T-cell (primary cell): ENCODE data around the gene LGR6. TPM values are rescaled to one million over a fixed set of nuclear protein-coding genes. Genes with fewer than 3 reads are reported as not detected.
"Not testable (repeated sequence)": the region's sequence is repeated elsewhere in the genome, so short reads cannot be mapped to it uniquely, and the experiment has no call there.

ENCODE experiments used
- ATAC-seq, 4 experiments: fragments of 200-7000 bp in 3 of 4; fragments of 150-1000 bp in 1 of 4; cut with Tn5 transposase; replicated peaks in 1 of 4; 1 replicate in 3 of 4; 2 replicates in 1 of 4; pipeline ENCODE4 v1.10.0; 2021; ENCODE audit warnings: moderate library complexity in 3 of 4, mild to moderate bottlenecking in 2 of 4, moderate number of reproducible peaks in 1 of 4
- CTCF ChIA-PET, 2 donors: fragments of 300-600 bp; sonication (Branson Sonifier 250); formaldehyde crosslinking; loops; one replicate each; lab custom pipeline; 2022; ENCODE audit warnings: antibody characterized with exemption in 2 of 2; lab: Charles Lee
- POLR2A ChIA-PET, 2 donors: fragments of 300-600 bp; sonication (Branson Sonifier 250); formaldehyde crosslinking; loops; one replicate each; lab custom pipeline; 2022; ENCODE audit warnings: antibody characterized with exemption in 2 of 2; lab: Charles Lee
- DNase-seq, 35 experiments: peaks; one replicate each; pipeline versions ENCODE4 v3.0.0 to v3.0.0-alpha.2; 2013 to 2023
- H3K27ac ChIP-seq: one replicate; pipeline ENCODE4 v1.5.1; 2013; ENCODE audit warnings: low read length
- H3K27me3 ChIP-seq, 2 experiments: replicated peaks in 1 of 2; 1 replicate in 1 of 2; 2 replicates in 1 of 2; pipeline versions ENCODE4 v1.6.1 to v1.7.0; 2013; ENCODE audit warnings: low read length in 1 of 2, mixed read lengths in 1 of 2; ENCODE audit not compliant: control insufficient read depth in 2 of 2, insufficient read depth in 2 of 2; ENCODE audit errors: extremely low read depth in 1 of 2
- H3K36me3 ChIP-seq, 2 donors: 1 replicate in 1 of 2; 2 replicates in 1 of 2; pipeline versions ENCODE4 v1.6.1 to v1.7.0; 2013; ENCODE audit warnings: low read length in 1 of 2; ENCODE audit not compliant: control insufficient read depth in 2 of 2, insufficient read depth in 1 of 2; ENCODE audit errors: extremely low read depth in 1 of 2
- H3K4me1 ChIP-seq, 2 experiments: 1 replicate in 1 of 2; 2 replicates in 1 of 2; pipeline versions ENCODE4 v1.6.1 to v1.7.0; 2013; ENCODE audit warnings: low read length in 2 of 2, mixed read lengths in 1 of 2; ENCODE audit not compliant: insufficient read depth in 2 of 2, control insufficient read depth in 1 of 2; ENCODE audit errors: extremely low read depth in 1 of 2
- H3K4me3 ChIP-seq, 2 donors: 1 replicate in 1 of 2; 2 replicates in 1 of 2; pipeline versions ENCODE4 v1.5.1 to v1.7.0; 2013; ENCODE audit warnings: mild to moderate bottlenecking in 2 of 2, low read length in 1 of 2, moderate library complexity in 1 of 2; ENCODE audit not compliant: control insufficient read depth in 1 of 2; ENCODE audit errors: extremely low read depth in 1 of 2
- H3K9me3 ChIP-seq: 2 replicates; pipeline ENCODE4 v1.7.0; 2013
- H3K27ac Mint-ChIP-seq, 2 donors: one replicate each; pipeline ENCODE4 v1.8.0; 2020 to 2021; ENCODE audit warnings: mild to moderate bottlenecking in 2 of 2, mixed read lengths in 2 of 2
- H3K27me3 Mint-ChIP-seq, 2 donors: one replicate each; pipeline ENCODE4 v1.8.0; 2021 to 2022; ENCODE audit warnings: mixed read lengths in 2 of 2
- H3K36me3 Mint-ChIP-seq: one replicate; pipeline ENCODE4 v1.8.0; 2021; ENCODE audit warnings: mixed read lengths
- H3K4me1 Mint-ChIP-seq, 3 donors: one replicate each; pipeline ENCODE4 v1.8.0; 2020 to 2022; ENCODE audit warnings: mixed read lengths in 3 of 3, mild to moderate bottlenecking in 1 of 3
- H3K4me3 Mint-ChIP-seq, 3 donors: one replicate each; pipeline ENCODE4 v1.8.0; 2020 to 2022; ENCODE audit warnings: mild to moderate bottlenecking in 3 of 3, mixed read lengths in 3 of 3, moderate library complexity in 3 of 3
- H3K9me3 Mint-ChIP-seq, 3 donors: one replicate each; pipeline ENCODE4 v1.8.0; 2020 to 2022; ENCODE audit warnings: mixed read lengths in 3 of 3
- WGBS: methylation state at CpG from one replicate; pipeline ENCODE4 v1.1.5; 2013; ENCODE audit warnings: missing lambda C conversion rate; ENCODE audit not compliant: insufficient coverage; 5-methylcytosine and 5-hydroxymethylcytosine counted together
- total RNA-seq, 35 experiments: library from RNA in 6 of 35; stranded (reverse) in 6 of 35; fragments of 120-200 nt in 1 of 35; gene quantifications; one replicate each; pipeline versions ENCODE4 v1.2.1 to v1.2.4 and lab custom pipeline; 2013 to 2026

The LGR6 gene
- total RNA-seq, 5 donors from 2014 or later (not counting 1 experiment from before 2014, with no cell fraction given), result 0.58 to 13.1 (median 1.8) TPM

GRCh38 chr1:202252271-202252670 is 58.7 kb downstream of the LGR6 start:
- DNase-seq, result no peak
- H3K27me3 Mint-ChIP-seq, result peaks cover 10% of the 10 kb centered on the region in 2 donors
- Histone ChIP-seq H3K4me3 (no peak overlapping the region), H3K27ac (no peak overlapping the region), H3K27me3 (peaks cover 0 to 11% of the 10 kb centered on the region in 2 experiments), H3K9me3 (no peaks in the 10 kb centered on the region), H3K4me1 (peaks cover 0 to 2% of the 10 kb centered on the region in 2 experiments), H3K36me3 (no peaks in the 10 kb centered on the region)
- POLR2A ChIA-PET, result no interaction called here
- no peaks in the 10 kb centered on the region for H3K36me3 Mint-ChIP-seq
- no CpG with 5 or more reads among the region's 1 CpG for WGBS
- no peaks in the 10 kb centered on the region for H3K4me1 Mint-ChIP-seq
- CTCF ChIA-PET, result no interaction called here
- ATAC-seq, result no peak
- no peak overlapping the region for H3K4me3 Mint-ChIP-seq
- no peak overlapping the region for H3K27ac Mint-ChIP-seq
- no peaks in the 10 kb centered on the region for H3K9me3 Mint-ChIP-seq

GRCh38 chr1:202254454-202255252 is 61.1 kb downstream of the LGR6 start:
- Mint-ChIP-seq H3K4me1 (no peaks in the 10 kb centered on the region), H3K4me3 (no peak overlapping the region), H3K27ac (no peak overlapping the region), H3K27me3 (peaks cover 15 to 16% of the 10 kb centered on the region in 2 donors), H3K9me3 (no peaks in the 10 kb centered on the region), H3K36me3 (no peaks in the 10 kb centered on the region)
- WGBS, result 62% methylated on average over 7 of the region's 8 CpGs
- H3K4me1 ChIP-seq, result peaks cover 0 to 2% of the 10 kb centered on the region in 2 experiments
- H3K36me3 ChIP-seq, result no peaks in the 10 kb centered on the region
- ChIA-PET CTCF (no interaction called here), POLR2A (no interaction called here)
- DNase-seq (peak in 1 of 35 experiments; percentile 2), ATAC-seq (no peak)
- no peak overlapping the region for H3K27ac ChIP-seq
- no peaks in the 10 kb centered on the region for H3K9me3 ChIP-seq
- H3K4me3 ChIP-seq, result no peak overlapping the region
- peaks cover 0 to 3% of the 10 kb centered on the region in 2 experiments for H3K27me3 ChIP-seq

GRCh38 chr1:202255343-202255742 is 61.7 kb downstream of the LGR6 start:
- Mint-ChIP-seq H3K27me3 (peaks cover 12 to 16% of the 10 kb centered on the region in 2 donors), H3K36me3 (no peaks in the 10 kb centered on the region), H3K4me3 (no peak overlapping the region), H3K9me3 (no peaks in the 10 kb centered on the region), H3K27ac (no peak overlapping the region), H3K4me1 (no peaks in the 10 kb centered on the region)
- H3K4me1 ChIP-seq, result peaks cover 0 to 2% of the 10 kb centered on the region in 2 experiments
- H3K27ac ChIP-seq, result no peak overlapping the region
- H3K27me3 ChIP-seq, result peaks cover 0 to 3% of the 10 kb centered on the region in 2 experiments
- ATAC-seq (no peak), DNase-seq (no peak)
- CTCF ChIA-PET, result interaction anchor here in 1 of 2 donors (0.5 kb wide), 1 partner anchor 17 kb away, joined by 3 read pairs; no protein-coding TSS in a partner anchor
- H3K4me3 ChIP-seq, result no peak overlapping the region
- no peaks in the 10 kb centered on the region for H3K9me3 ChIP-seq
- POLR2A ChIA-PET, result no interaction called here
- H3K36me3 ChIP-seq, result no peaks in the 10 kb centered on the region
- no CpG with 5 or more reads among the region's 7 CpGs for WGBS

- Mint-ChIP-seq H3K4me1 (no peaks in the 10 kb centered on the region), H3K4me3 (no peak overlapping the region), H3K27ac (no peak overlapping the region), H3K36me3 (no peaks in the 10 kb centered on the region), H3K27me3 (peaks cover 27 to 29% of the 10 kb centered on the region in 2 donors), H3K9me3 (peaks cover 0 to 3% (median 0%) of the 10 kb centered on the region in 3 donors)
- Histone ChIP-seq H3K4me3 (no peak overlapping the region), H3K27ac (no peak overlapping the region), H3K9me3 (no peaks in the 10 kb centered on the region), H3K4me1 (no peaks in the 10 kb centered on the region), H3K36me3 (no peaks in the 10 kb centered on the region), H3K27me3 (peaks cover 2 to 10% of the 10 kb centered on the region in 2 experiments)
- CTCF ChIA-PET, result no interaction called here
- POLR2A ChIA-PET, result no interaction called here
- no peak for ATAC-seq
- DNase-seq, result no peak
- WGBS, result 100% methylated on average over 6 of the region's 7 CpGs
These were observed 66.1 kb downstream of the LGR6 start for GRCh38 chr1:202259705-202260104.

- no CpG with 5 or more reads among the region's 4 CpGs for WGBS
- H3K9me3 ChIP-seq, DNase-seq, H3K4me1 ChIP-seq, H3K4me3 Mint-ChIP-seq, H3K4me3 ChIP-seq, H3K27ac ChIP-seq, H3K27ac Mint-ChIP-seq, H3K4me1 Mint-ChIP-seq, H3K9me3 Mint-ChIP-seq, ATAC-seq, H3K36me3 Mint-ChIP-seq, H3K36me3 ChIP-seq, POLR2A ChIA-PET: not testable (repeated sequence)
- H3K27me3 Mint-ChIP-seq, result peaks cover 40 to 45% of the 10 kb centered on the region in 2 donors
- CTCF ChIA-PET, result interaction anchor here in 1 of 2 donors (0.5 kb wide), 1 partner anchor 107 kb away, joined by 3 read pairs; no protein-coding TSS in a partner anchor
- H3K27me3 ChIP-seq, result peaks cover 4 to 19% of the 10 kb centered on the region in 2 experiments
These were observed 67.8 kb downstream of the LGR6 start for GRCh38 chr1:202261209-202261958.

GRCh38 chr1:202263628-202264027 is 70.0 kb downstream of the LGR6 start:
- DNase-seq, result no peak

More at GRCh38 chr1:202263628-202264027, 70.0 kb downstream of the LGR6 start:
- ATAC-seq, result no peak
- Mint-ChIP-seq H3K4me1 (no peaks in the 10 kb centered on the region), H3K36me3 (no peaks in the 10 kb centered on the region), H3K9me3 (peaks cover 0 to 3% (median 0%) of the 10 kb centered on the region in 3 donors), H3K4me3 (no peak overlapping the region), H3K27me3 (peaks cover 46 to 50% of the 10 kb centered on the region in 2 donors), H3K27ac (no peak overlapping the region)
- H3K27ac ChIP-seq, result no peak overlapping the region
- WGBS, result 25% methylated on average over 1 of the region's 2 CpGs
- no peaks in the 10 kb centered on the region for H3K9me3 ChIP-seq
- no peak overlapping the region for H3K4me3 ChIP-seq
- no peaks in the 10 kb centered on the region for H3K4me1 ChIP-seq
- peaks cover 4 to 25% of the 10 kb centered on the region in 2 experiments for H3K27me3 ChIP-seq
- H3K36me3 ChIP-seq, result no peaks in the 10 kb centered on the region
- CTCF ChIA-PET, result no interaction called here
- POLR2A ChIA-PET, result no interaction called here
